Fibroblast of skin of left quadriceps (primary cell): Measurements from ENCODE around the gene EVC.

Source experiments
- DNase-seq, 2 experiments: peaks; one replicate each; pipeline ENCODE4 v3.0.0-alpha.2; 2013; ENCODE audit warnings: low read depth in 2 of 2

EVC gene

GRCh38 chr4:5755161-5755560 is 44.2 kb downstream of the EVC start:
- DNase-seq = no peak

- DNase-seq = no peak
Measured at GRCh38 chr4:5755679-5756078, 44.7 kb downstream of the EVC start.

- DNase-seq = no peak
Measured at GRCh38 chr4:5756271-5756670, 45.3 kb downstream of the EVC start.

- no peak for DNase-seq
Measured at GRCh38 chr4:5757091-5757490, 46.1 kb downstream of the EVC start.

GRCh38 chr4:5757536-5757935 is 46.5 kb downstream of the EVC start:
- no peak for DNase-seq

- no peak for DNase-seq
Measured at GRCh38 chr4:5757954-5758353, 47.0 kb downstream of the EVC start.

- DNase-seq = peak; percentile 84 to 85
Measured at GRCh38 chr4:5758741-5759140, 47.7 kb downstream of the EVC start.

- no peak for DNase-seq
Measured at GRCh38 chr4:5759236-5760075, 48.5 kb downstream of the EVC start.

GRCh38 chr4:5760246-5760645 is 49.2 kb downstream of the EVC start:
- DNase-seq = no peak

- no peak for DNase-seq
Measured at GRCh38 chr4:5760936-5761480, 50.0 kb downstream of the EVC start.

GRCh38 chr4:5770051-5770450 is 59.0 kb downstream of the EVC start:
- DNase-seq = no peak

- no peak for DNase-seq
Measured at GRCh38 chr4:5772528-5773270, 61.7 kb downstream of the EVC start.

GRCh38 chr4:5773271-5773555 is 62.2 kb downstream of the EVC start:
- no peak for DNase-seq

GRCh38 chr4:5774416-5775036 is 63.5 kb downstream of the EVC start:
- no peak for DNase-seq

GRCh38 chr4:5776510-5776909 is 65.5 kb downstream of the EVC start:
- DNase-seq = no peak

GRCh38 chr4:5780831-5781480 is 70.0 kb downstream of the EVC start:
- DNase-seq = peak; percentile 49 to 52

GRCh38 chr4:5781691-5782090 is 70.7 kb downstream of the EVC start:
- DNase-seq = no peak

- DNase-seq = no peak
Measured at GRCh38 chr4:5782829-5783476, 72.0 kb downstream of the EVC start.

GRCh38 chr4:5783486-5783885 is 72.5 kb downstream of the EVC start:
- DNase-seq = no peak

- no peak for DNase-seq
Measured at GRCh38 chr4:5784021-5784420, 73.0 kb downstream of the EVC start.

- no peak for DNase-seq
Measured at GRCh38 chr4:5784960-5785611, 74.1 kb downstream of the EVC start.
